ENCODE measurements around the gene ASCL5.

ASCL5 gene

GRCh38 chr1:201064806-201065205, 62.2 kb downstream of the ASCL5 start:
- DNase-seq (ENCODE audit: extremely low spot score) = no peak
- ChIA-PET CTCF (interaction anchor here (0.8 to 1.6 kb wide), 2 partner anchors 10 to 93 kb away, joined by 3 to 4 read pairs; no protein-coding TSS in a partner anchor), POLR2A (no interaction called here)
- no peak for TF ChIP-seq CTCF (IDR thresholded peaks at IDR 0.05; ENCODE audit: control extremely low read depth, extremely low read depth, low read depth, missing control alignments)
